Measurements from ENCODE around the gene CSNK1A1L. TPM values are rescaled to one million over a fixed set of nuclear protein-coding genes. Genes with fewer than 3 reads are reported as not detected.

Gene CSNK1A1L
- total and polyA plus RNA-seq, 2 donors from 2014 or later = not detected

DNA sequence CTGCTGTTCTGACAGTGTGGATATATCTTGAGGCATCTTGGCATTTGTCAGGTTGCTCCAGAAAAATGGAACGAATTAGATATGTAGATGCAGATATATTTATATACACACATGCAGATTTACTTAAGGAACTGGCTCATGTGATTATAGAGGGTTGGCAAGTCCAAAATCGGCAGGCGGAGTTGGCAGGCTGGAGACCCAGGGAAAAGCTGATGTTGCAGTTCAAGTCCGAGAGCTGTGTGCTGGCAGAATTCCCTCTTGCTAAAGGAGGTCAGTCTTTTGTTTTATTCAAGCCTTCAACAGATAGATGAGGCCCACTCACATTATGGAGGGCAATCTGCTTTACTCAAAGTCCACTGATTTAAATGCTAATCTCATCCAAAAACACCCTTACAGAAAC, 24.4 kb upstream of the CSNK1A1L start:
- no peaks in the 10 kb centered on the region for H3K9me3 ChIP-seq (ENCODE audit: control insufficient read depth in 2 of 3, insufficient read depth in 1 of 3, low read length in 3 of 3)
- no peaks in the 10 kb centered on the region for H3K36me3 ChIP-seq (ENCODE audit: control insufficient read depth in 2 of 3, insufficient read depth in 3 of 3, low read length in 3 of 3)
- no peaks in the 10 kb centered on the region for H3K27me3 ChIP-seq (ENCODE audit: control insufficient read depth, insufficient read depth, low read length)
- TF ChIP-seq, protein P1, sequence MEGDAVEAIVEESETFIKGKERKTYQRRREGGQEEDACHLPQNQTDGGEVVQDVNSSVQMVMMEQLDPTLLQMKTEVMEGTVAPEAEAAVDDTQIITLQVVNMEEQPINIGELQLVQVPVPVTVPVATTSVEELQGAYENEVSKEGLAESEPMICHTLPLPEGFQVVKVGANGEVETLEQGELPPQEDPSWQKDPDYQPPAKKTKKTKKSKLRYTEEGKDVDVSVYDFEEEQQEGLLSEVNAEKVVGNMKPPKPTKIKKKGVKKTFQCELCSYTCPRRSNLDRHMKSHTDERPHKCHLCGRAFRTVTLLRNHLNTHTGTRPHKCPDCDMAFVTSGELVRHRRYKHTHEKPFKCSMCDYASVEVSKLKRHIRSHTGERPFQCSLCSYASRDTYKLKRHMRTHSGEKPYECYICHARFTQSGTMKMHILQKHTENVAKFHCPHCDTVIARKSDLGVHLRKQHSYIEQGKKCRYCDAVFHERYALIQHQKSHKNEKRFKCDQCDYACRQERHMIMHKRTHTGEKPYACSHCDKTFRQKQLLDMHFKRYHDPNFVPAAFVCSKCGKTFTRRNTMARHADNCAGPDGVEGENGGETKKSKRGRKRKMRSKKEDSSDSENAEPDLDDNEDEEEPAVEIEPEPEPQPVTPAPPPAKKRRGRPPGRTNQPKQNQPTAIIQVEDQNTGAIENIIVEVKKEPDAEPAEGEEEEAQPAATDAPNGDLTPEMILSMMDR (IDR thresholded peaks at IDR 0.05; ENCODE audit: borderline replicate concordance, extremely low read depth, insufficient read depth) = no peak
- H3K4me3 ChIP-seq (ENCODE audit: low read length in 3 of 3) = no peak overlapping the region
- DNase-seq (no peak), FAIRE-seq (no peak)
- no peak overlapping the region for H3K9ac ChIP-seq (ENCODE audit: low read length in 3 of 3)
- H3K4me1 ChIP-seq (ENCODE audit: control insufficient read depth in 2 of 3, insufficient read depth in 2 of 3, low read depth in 1 of 3, low read length in 3 of 3) = no peaks in the 10 kb centered on the region
- intact Hi-C loops (cut with DNase I) = no loop called here
- H3K27ac ChIP-seq (ENCODE audit: low read depth in 2 of 2, low read length in 2 of 2) = no peak overlapping the region

DNA sequence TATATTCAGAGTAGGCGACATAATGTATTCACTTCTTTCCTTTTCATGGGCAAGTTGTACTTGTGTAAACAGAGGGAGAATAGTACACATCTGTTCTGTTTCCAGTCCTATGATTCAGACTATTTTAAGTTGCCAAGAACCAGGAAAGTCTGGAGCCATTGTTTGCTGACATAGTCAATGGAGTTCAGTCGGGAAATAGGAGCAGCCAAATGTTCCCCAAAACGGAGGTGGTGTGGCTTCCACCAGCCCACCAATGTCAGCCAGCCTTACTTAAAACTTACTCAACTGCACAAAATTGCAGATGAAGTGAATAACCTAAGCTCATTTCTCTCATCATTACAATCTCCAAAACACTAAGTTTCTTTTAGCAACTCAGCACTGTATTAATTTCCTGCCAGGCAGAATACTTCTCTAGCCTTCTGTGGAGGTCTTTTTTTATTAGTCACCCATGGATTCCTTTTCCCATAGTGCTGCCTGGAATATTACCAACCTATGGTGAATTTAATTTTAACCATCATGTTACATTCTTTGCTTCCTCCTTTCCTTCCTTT, 22.3 kb upstream of the CSNK1A1L start:
- intact Hi-C loops (cut with DNase I) = no loop called here
- H3K27me3 ChIP-seq (ENCODE audit: control insufficient read depth, insufficient read depth, low read length) = no peaks in the 10 kb centered on the region
- no peaks in the 10 kb centered on the region for H3K36me3 ChIP-seq (ENCODE audit: control insufficient read depth in 2 of 3, insufficient read depth in 3 of 3, low read length in 3 of 3)
- H3K9me3 ChIP-seq (ENCODE audit: control insufficient read depth in 2 of 3, insufficient read depth in 1 of 3, low read length in 3 of 3) = no peaks in the 10 kb centered on the region
- no peak overlapping the region for H3K4me3 ChIP-seq (ENCODE audit: low read length in 3 of 3)
- H3K27ac ChIP-seq (ENCODE audit: low read depth in 2 of 2, low read length in 2 of 2) = no peak overlapping the region
- DNase-seq = peak in 1 of 5 donors; percentile 27
- TF ChIP-seq, protein P1 (IDR thresholded peaks at IDR 0.05; ENCODE audit: borderline replicate concordance, extremely low read depth, insufficient read depth) = no peak
- no peak overlapping the region for H3K9ac ChIP-seq (ENCODE audit: low read length in 3 of 3)
- FAIRE-seq = no peak
- H3K4me1 ChIP-seq (ENCODE audit: control insufficient read depth in 2 of 3, insufficient read depth in 2 of 3, low read depth in 1 of 3, low read length in 3 of 3) = no peaks in the 10 kb centered on the region

DNA sequence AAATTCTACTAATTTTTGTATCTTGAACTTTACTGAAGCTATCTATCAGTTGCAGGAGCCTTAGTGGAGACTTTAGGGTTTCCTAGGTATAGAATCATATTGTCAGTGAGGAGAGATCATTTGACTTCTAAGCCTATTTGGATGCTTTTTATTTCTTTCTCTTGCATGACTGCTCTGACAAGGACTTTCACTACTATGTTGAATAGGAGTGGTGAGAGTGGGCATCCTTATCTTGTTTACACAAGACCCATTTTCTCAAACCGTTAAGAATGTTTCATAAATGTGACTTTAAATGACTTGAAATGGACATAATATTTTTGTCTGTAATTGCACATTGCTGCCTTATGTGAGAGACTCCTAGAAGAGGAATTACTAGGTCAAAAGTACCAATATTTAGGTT, 17.9 kb upstream of the CSNK1A1L start:
- TF ChIP-seq, protein P1 (IDR thresholded peaks at IDR 0.05; ENCODE audit: borderline replicate concordance, extremely low read depth, insufficient read depth) = no peak

DNA sequence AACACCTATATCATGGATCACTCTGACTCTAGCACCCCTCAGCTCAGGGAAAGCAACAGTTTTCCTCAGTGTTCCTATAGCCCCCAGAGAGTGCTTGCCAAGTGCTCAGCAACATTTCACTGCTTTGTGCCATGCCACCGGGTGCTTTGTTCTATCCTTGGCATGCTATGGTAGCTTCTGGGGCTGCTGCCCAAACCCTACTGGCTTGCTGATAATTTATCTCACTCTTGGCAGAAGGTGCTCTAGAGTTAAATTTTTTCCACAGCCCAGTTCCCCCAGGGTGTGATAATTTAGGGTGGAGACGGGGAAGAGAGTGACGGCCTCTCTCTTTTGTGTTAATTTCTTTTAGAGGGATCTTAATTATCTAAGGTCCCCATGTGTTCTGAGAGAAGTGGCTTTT, 12.6 kb upstream of the CSNK1A1L start:
- TF ChIP-seq, protein P1 (IDR thresholded peaks at IDR 0.05; ENCODE audit: borderline replicate concordance, extremely low read depth, insufficient read depth) = no peak
- no peaks in the 10 kb centered on the region for H3K36me3 ChIP-seq (ENCODE audit: control insufficient read depth in 2 of 3, insufficient read depth in 3 of 3, low read length in 3 of 3)
- no peak overlapping the region for H3K4me3 ChIP-seq (ENCODE audit: low read length in 3 of 3)
- no peak for DNase-seq
- no peak overlapping the region for H3K9ac ChIP-seq (ENCODE audit: low read length in 3 of 3)
- intact Hi-C loops (cut with DNase I) = no loop called here
- no peak overlapping the region for H3K27ac ChIP-seq (ENCODE audit: low read depth in 2 of 2, low read length in 2 of 2)
- FAIRE-seq = no peak
- no peaks in the 10 kb centered on the region for H3K9me3 ChIP-seq (ENCODE audit: control insufficient read depth in 2 of 3, insufficient read depth in 1 of 3, low read length in 3 of 3)
- H3K4me1 ChIP-seq (ENCODE audit: control insufficient read depth in 2 of 3, insufficient read depth in 2 of 3, low read depth in 1 of 3, low read length in 3 of 3) = no peaks in the 10 kb centered on the region
- no peaks in the 10 kb centered on the region for H3K27me3 ChIP-seq (ENCODE audit: control insufficient read depth, insufficient read depth, low read length)

More for the DNA sequence above, 17.9 kb upstream of the CSNK1A1L start:
- no peak for FAIRE-seq
- intact Hi-C loops (cut with DNase I) = no loop called here
- no peaks in the 10 kb centered on the region for H3K36me3 ChIP-seq (ENCODE audit: control insufficient read depth in 2 of 3, insufficient read depth in 3 of 3, low read length in 3 of 3)
- no peak overlapping the region for H3K27ac ChIP-seq (ENCODE audit: low read depth in 2 of 2, low read length in 2 of 2)
- H3K4me1 ChIP-seq (ENCODE audit: control insufficient read depth in 2 of 3, insufficient read depth in 2 of 3, low read depth in 1 of 3, low read length in 3 of 3) = no peaks in the 10 kb centered on the region
- H3K9ac ChIP-seq (ENCODE audit: low read length in 3 of 3) = no peak overlapping the region
- no peaks in the 10 kb centered on the region for H3K27me3 ChIP-seq (ENCODE audit: control insufficient read depth, insufficient read depth, low read length)
- no peak for DNase-seq
- H3K9me3 ChIP-seq (ENCODE audit: control insufficient read depth in 2 of 3, insufficient read depth in 1 of 3, low read length in 3 of 3) = no peaks in the 10 kb centered on the region
- H3K4me3 ChIP-seq (ENCODE audit: low read length in 3 of 3) = no peak overlapping the region
